A673 (cell line): ENCODE results near the gene TRAPPC12.

ENCODE experiments used
- CTCF ChIP-seq: fragments of 300-800, 200-600 bp; sonication (generic); conservative IDR thresholded peaks from 2 replicates; pipeline ENCODE4 v1.5.1; 2017; ENCODE audit warnings: low read depth, mild to moderate bottlenecking, antibody characterized with exemption, low read length, moderate library complexity, mixed read lengths
- EZH2 ChIP-seq: fragments of 200-600 bp; sonication (generic); IDR thresholded peaks from 2 replicates; pipeline ENCODE4 v1.6.1; 2017; ENCODE audit warnings: borderline replicate concordance, low read depth, mild to moderate bottlenecking, mixed read lengths, antibody characterized with exemption, low read length; ENCODE audit not compliant: poor library complexity, severe bottlenecking

- no peak for TF ChIP-seq CTCF
- no peak for TF ChIP-seq EZH2
Observed at GRCh38 chr2:3398857-3399256, 19.4 kb downstream of the TRAPPC12 start.
